H9 (cell line): ENCODE results near the gene GNAI2. TPM values are rescaled to one million over a fixed set of nuclear protein-coding genes. Genes with fewer than 3 reads are reported as not detected.

ENCODE experiments used
- DNase-seq: peaks from one replicate; pipeline ENCODE4 v3.0.0-alpha.2; 2017
- H2AFZ ChIP-seq: one replicate; pipeline ENCODE4 v1.6.1; 2013; ENCODE audit warnings: mild to moderate bottlenecking, low read length, control low read depth, moderate library complexity
- H2AK5ac ChIP-seq: 2 replicates; pipeline ENCODE4 v1.6.1; 2013; ENCODE audit warnings: low read length, control low read depth, mixed read lengths; ENCODE audit not compliant: insufficient read length
- H2BK120ac ChIP-seq: one replicate; pipeline ENCODE4 v1.6.1; 2013; ENCODE audit warnings: low read depth, mild to moderate bottlenecking, low read length, control low read depth, inconsistent platforms; ENCODE audit not compliant: poor library complexity, severe bottlenecking
- H2BK12ac ChIP-seq: 2 replicates; pipeline ENCODE4 v1.6.1; 2013; ENCODE audit warnings: low read length, control low read depth, mixed read lengths, low read depth; ENCODE audit not compliant: insufficient read length
- H2BK15ac ChIP-seq: 2 replicates; pipeline ENCODE4 v1.6.1; 2013; ENCODE audit warnings: low read depth, low read length, control low read depth
- H2BK20ac ChIP-seq: one replicate; pipeline ENCODE4 v1.6.1; 2013; ENCODE audit warnings: low read depth, mild to moderate bottlenecking, low read length, control low read depth, inconsistent platforms; ENCODE audit not compliant: poor library complexity, severe bottlenecking
- H2BK5ac ChIP-seq: 2 replicates; pipeline ENCODE4 v1.6.1; 2013; ENCODE audit warnings: low read length, control low read depth, mixed read lengths; ENCODE audit not compliant: insufficient read length
- H3K14ac ChIP-seq: 2 replicates; pipeline ENCODE4 v1.6.1; 2013; ENCODE audit warnings: low read length, control low read depth; ENCODE audit not compliant: insufficient read depth
- H3K18ac ChIP-seq: 2 replicates; pipeline ENCODE4 v1.6.1; 2013; ENCODE audit warnings: low read depth, mild to moderate bottlenecking, mixed read lengths, low read length, control low read depth; ENCODE audit not compliant: insufficient read length
- H3K23ac ChIP-seq: 2 replicates; pipeline ENCODE4 v1.6.1; 2013; ENCODE audit warnings: low read length, control low read depth, mixed read lengths, low read depth; ENCODE audit not compliant: insufficient read length
- H3K23me2 ChIP-seq: 2 replicates; pipeline ENCODE4 v1.6.1; 2013; ENCODE audit warnings: low read depth, mild to moderate bottlenecking, mixed read lengths, low read length, control low read depth; ENCODE audit not compliant: insufficient read length, poor library complexity, severe bottlenecking
- H3K27ac ChIP-seq: 2 replicates; pipeline ENCODE4 v1.5.1; 2013; ENCODE audit warnings: low read length, control low read depth, mixed read lengths, low read depth; ENCODE audit not compliant: insufficient read length
- H3K27me3 ChIP-seq: 2 replicates; pipeline ENCODE4 v1.6.1; 2013; ENCODE audit warnings: low read length, control low read depth, inconsistent platforms; ENCODE audit not compliant: insufficient read depth
- H3K4ac ChIP-seq: 2 replicates; pipeline ENCODE4 v1.6.1; 2013; ENCODE audit warnings: low read depth, mild to moderate bottlenecking, control low read depth, inconsistent platforms, low read length, moderate library complexity
- H3K4me1 ChIP-seq: 2 replicates; pipeline ENCODE4 v1.6.1; 2013; ENCODE audit warnings: low read length, control low read depth, inconsistent platforms; ENCODE audit not compliant: insufficient read depth
- H3K4me2 ChIP-seq: 2 replicates; pipeline ENCODE4 v1.6.1; 2013; ENCODE audit warnings: low read length, control low read depth, mixed read lengths; ENCODE audit not compliant: insufficient read length, insufficient read depth
- H3K56ac ChIP-seq: 2 replicates; pipeline ENCODE4 v1.6.1; 2013; ENCODE audit warnings: low read depth, mild to moderate bottlenecking, mixed read lengths, low read length, control low read depth; ENCODE audit not compliant: insufficient read length
- H3K79me1 ChIP-seq: 2 replicates; pipeline ENCODE4 v1.6.1; 2013; ENCODE audit warnings: low read depth, mild to moderate bottlenecking, moderate library complexity, low read length, control low read depth, inconsistent platforms; ENCODE audit not compliant: insufficient read depth, poor library complexity, severe bottlenecking
- H3K79me2 ChIP-seq: 2 replicates; pipeline ENCODE4 v1.6.1; 2013; ENCODE audit warnings: low read length, control low read depth, inconsistent platforms; ENCODE audit not compliant: insufficient read depth
- H3K9ac ChIP-seq: 2 replicates; pipeline ENCODE4 v1.6.1; 2013; ENCODE audit warnings: low read length, control low read depth, mixed read lengths; ENCODE audit not compliant: insufficient read length; ENCODE audit errors: extremely low read depth
- H3K9me3 ChIP-seq: one replicate; pipeline ENCODE4 v1.6.1; 2013; ENCODE audit warnings: low read depth, low read length, inconsistent platforms; ENCODE audit not compliant: control insufficient read depth
- H3T11ph ChIP-seq: one replicate; pipeline ENCODE4 v1.6.1; 2013; ENCODE audit warnings: mild to moderate bottlenecking, low read length, control low read depth, inconsistent platforms
- H4K20me1 ChIP-seq: one replicate; pipeline ENCODE4 v1.6.1; 2013; ENCODE audit not compliant: control insufficient read depth, insufficient read length, insufficient read depth
- H4K5ac ChIP-seq: 2 replicates; pipeline ENCODE4 v1.6.1; 2013; ENCODE audit warnings: low read depth, mild to moderate bottlenecking, mixed read lengths, low read length, control low read depth; ENCODE audit not compliant: insufficient read length
- H4K8ac ChIP-seq: replicated peaks from 2 replicates; pipeline ENCODE4 v1.6.1; 2013; ENCODE audit warnings: low read length, control low read depth, mixed read lengths, low read depth; ENCODE audit not compliant: insufficient read length
- H4K91ac ChIP-seq: 2 replicates; pipeline ENCODE4 v1.6.1; 2013; ENCODE audit warnings: low read depth, mild to moderate bottlenecking, moderate library complexity, mixed read lengths, low read length, control low read depth; ENCODE audit not compliant: insufficient read length
- H3K27ac Mint-ChIP-seq, 3 experiments: 2 replicates in 2 of 3; 3 replicates in 1 of 3; pipeline ENCODE4 v1.8.0; 2020 to 2021; ENCODE audit warnings: mixed read lengths in 3 of 3, mild to moderate bottlenecking in 1 of 3, moderate library complexity in 1 of 3
- H3K27me3 Mint-ChIP-seq: 2 replicates; pipeline ENCODE4 v1.8.0; 2021; ENCODE audit warnings: low read depth, mild to moderate bottlenecking, moderate library complexity, mixed read lengths
- H3K36me3 Mint-ChIP-seq, 3 experiments: 2 replicates in 2 of 3; 3 replicates in 1 of 3; pipeline ENCODE4 v1.8.0; 2020 to 2021; ENCODE audit warnings: low read depth in 3 of 3, mixed read lengths in 3 of 3; ENCODE audit not compliant: insufficient read depth in 1 of 3
- H3K4me1 Mint-ChIP-seq, 2 experiments: 2 replicates each; pipeline ENCODE4 v1.8.0; 2020; ENCODE audit warnings: mixed read lengths in 2 of 2
- H3K4me3 Mint-ChIP-seq, 2 experiments: 2 replicates in 1 of 2; 3 replicates in 1 of 2; pipeline ENCODE4 v1.8.0; 2020 to 2021; ENCODE audit warnings: mild to moderate bottlenecking in 2 of 2, mixed read lengths in 2 of 2, moderate library complexity in 1 of 2
- H3K9me3 Mint-ChIP-seq, 2 experiments: 2 replicates in 1 of 2; 3 replicates in 1 of 2; pipeline ENCODE4 v1.8.0; 2020; ENCODE audit warnings: mild to moderate bottlenecking in 2 of 2, mixed read lengths in 2 of 2, moderate library complexity in 1 of 2
- CTCF ChIP-seq: fragments of 200-600 bp; sonication (generic); conservative IDR thresholded peaks from 3 replicates; pipeline ENCODE4 v1.8.0; 2021; ENCODE audit warnings: antibody characterized with exemption, mild to moderate bottlenecking
- WGBS: extraction: QIAGEN DNeasy Blood & Tissue Kit; methylation state at CpG from one replicate; pipeline ENCODE4 v1.1.7; 2013; ENCODE audit warnings: missing lambda C conversion rate, low lambda C conversion rate, mixed read lengths; ENCODE audit not compliant: insufficient read length; ENCODE audit errors: extremely low coverage; 5-methylcytosine and 5-hydroxymethylcytosine counted together
- total RNA-seq: library from RNA; stranded (reverse); gene quantifications from 2 replicates; pipeline ENCODE4 v1.2.1, GENCODE V29; 2021

The GNAI2 gene
- total RNA-seq, 1 experiment from 2014 or later: 218 TPM

- no peak overlapping the region for H2BK5ac ChIP-seq
- H2BK20ac ChIP-seq: no peak overlapping the region
- no peaks in the 10 kb centered on the region for H3K27me3 ChIP-seq
- Mint-ChIP-seq H3K36me3 (no peaks in the 10 kb centered on the region), H3K9me3 (peaks cover 0 to 4% of the 10 kb centered on the region in 2 experiments; a peak in 1 of 5 replicates), H3K4me1 (peaks cover 0 to 4% of the 10 kb centered on the region in 2 experiments; a peak in 3 of 4 replicates), H3K27me3 (peaks cover 18% of the 10 kb centered on the region), H3K27ac (0 out of 7 replicates have a peak overlapping the region, but pooled peaks of 1 of the 3 experiments have one; percentile 25), H3K4me3 (no peak overlapping the region)
- WGBS: no CpG with 5 or more reads among the region's 6 CpGs
- no peak overlapping the region for H2BK12ac ChIP-seq
- no peak overlapping the region for H3K27ac ChIP-seq
- no peak overlapping the region for H3K18ac ChIP-seq
- H3K56ac ChIP-seq: no peak overlapping the region
- H4K91ac ChIP-seq: no peak overlapping the region
- no peak overlapping the region for H2BK120ac ChIP-seq
- no peaks in the 10 kb centered on the region for H3K4me1 ChIP-seq
- no peak overlapping the region for H2AFZ ChIP-seq
- H2AK5ac ChIP-seq: no peak overlapping the region
- H3T11ph ChIP-seq: no peak overlapping the region
- H3K9ac ChIP-seq: no peak overlapping the region
- no peak overlapping the region for H3K4me2 ChIP-seq
- H3K23me2 ChIP-seq: no peaks in the 10 kb centered on the region
- no peak overlapping the region for H3K23ac ChIP-seq
- no peak for TF ChIP-seq CTCF
- no peak overlapping the region for H4K8ac ChIP-seq
- H3K79me1 ChIP-seq: no peaks in the 10 kb centered on the region
- H2BK15ac ChIP-seq: no peak overlapping the region
- no peak for DNase-seq
- no peak overlapping the region for H4K5ac ChIP-seq
- H3K14ac ChIP-seq: no peak overlapping the region; the same call in 1 of the 2 replicates
- H3K4ac ChIP-seq: no peak overlapping the region
- H3K9me3 ChIP-seq: no peaks in the 10 kb centered on the region
- no peaks in the 10 kb centered on the region for H4K20me1 ChIP-seq
- H3K79me2 ChIP-seq: no peaks in the 10 kb centered on the region
Measured at GRCh38 chr3:50220109-50220508, 15.9 kb upstream of the GNAI2 start.
